DMS79 (cell line): ENCODE measurements around the gene HECTD4.
"Not testable (repeated sequence)": the region's sequence is repeated elsewhere in the genome, so short reads cannot be mapped to it uniquely, and the experiment has no call there.

Source experiments
- DNase-seq: peaks from one replicate; lab custom pipeline; 2025; lab: John Stamatoyannopoulos, UW

Gene HECTD4

GRCh38 chr12:112266473-112266872 is 115.8 kb downstream of the HECTD4 start:
- DNase-seq: no peak

DNA sequence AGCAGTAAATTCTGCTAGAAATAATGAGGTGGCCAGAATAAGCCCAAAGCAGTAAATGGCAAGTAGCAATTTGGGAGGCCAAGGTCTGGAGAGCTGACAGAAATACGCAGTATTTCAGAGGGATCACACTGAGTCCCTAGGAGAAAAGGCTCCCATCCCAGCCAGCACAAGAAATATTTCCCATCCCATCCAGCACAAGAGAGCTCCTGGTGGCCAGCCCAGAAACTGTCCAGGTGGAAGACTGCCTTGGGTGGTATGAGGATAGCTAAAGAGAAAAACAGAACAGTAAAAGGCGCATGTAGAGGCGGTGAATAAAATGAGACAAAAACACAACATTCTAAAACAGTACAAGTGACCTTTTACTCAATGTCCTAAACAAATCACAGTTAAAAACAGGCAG is 120.7 kb downstream of the HECTD4 start:
- no peak for DNase-seq

DNA sequence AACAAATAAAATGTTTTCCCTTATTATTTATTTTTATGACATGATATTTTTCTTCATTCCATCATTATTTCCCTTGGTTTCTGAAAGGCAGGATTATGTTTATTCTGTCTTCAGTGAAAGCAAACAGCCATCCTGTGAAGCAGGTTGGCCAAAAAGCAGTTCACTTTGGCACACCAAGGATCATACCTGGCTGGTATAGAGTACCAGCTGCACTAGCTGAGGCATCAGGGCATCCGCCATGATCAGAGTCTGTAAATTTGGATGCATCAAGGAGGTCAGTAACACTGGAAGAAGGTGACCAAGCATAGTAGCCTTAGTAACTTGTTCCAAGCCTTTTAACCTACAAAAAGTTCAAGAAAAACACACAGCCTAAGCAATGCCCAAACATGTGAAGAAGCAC is 123.3 kb downstream of the HECTD4 start:
- DNase-seq: no peak

- DNase-seq: no peak
Observed at GRCh38 chr12:112256780-112257179, 125.5 kb downstream of the HECTD4 start.

DNA sequence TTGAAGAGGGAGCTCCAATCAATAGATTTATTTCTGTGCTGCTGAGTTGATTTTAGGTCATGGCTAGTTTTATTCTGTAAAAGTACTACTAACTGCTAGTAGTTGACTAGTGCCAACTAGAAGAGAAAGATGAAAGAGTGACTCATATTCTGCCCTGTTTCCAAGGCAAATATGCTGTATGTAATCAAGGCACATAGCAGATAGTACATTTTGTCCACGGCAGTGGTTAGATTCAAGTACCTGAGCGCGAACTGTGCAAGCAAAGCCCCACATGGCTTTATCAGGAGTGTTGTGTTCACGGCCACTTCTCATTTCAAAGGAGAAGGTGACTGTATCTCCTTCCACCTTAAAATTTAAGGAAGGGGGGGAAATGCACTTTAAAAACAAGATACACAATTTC is 130.0 kb downstream of the HECTD4 start:
- DNase-seq: no peak

DNA sequence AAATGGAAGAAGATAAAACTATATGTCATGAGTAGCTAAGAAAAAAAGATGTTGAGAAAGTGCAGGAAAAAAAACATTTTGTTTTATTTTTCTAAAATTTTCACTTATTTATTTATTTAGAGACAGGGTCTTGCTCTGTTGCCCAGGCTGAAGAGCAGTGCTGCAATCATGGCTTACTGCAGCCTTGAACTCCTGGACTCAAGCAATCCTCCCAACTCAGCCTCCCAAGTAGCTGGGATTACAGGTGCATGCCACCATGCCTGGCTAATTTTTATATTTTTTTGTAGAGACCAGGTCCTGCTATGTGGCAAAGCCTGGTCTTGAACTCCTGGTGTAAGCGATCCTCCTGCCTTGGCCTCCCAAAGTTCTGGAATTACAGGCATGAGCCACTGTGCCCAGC is 137.3 kb downstream of the HECTD4 start:
- not testable (repeated sequence) for DNase-seq

DNA sequence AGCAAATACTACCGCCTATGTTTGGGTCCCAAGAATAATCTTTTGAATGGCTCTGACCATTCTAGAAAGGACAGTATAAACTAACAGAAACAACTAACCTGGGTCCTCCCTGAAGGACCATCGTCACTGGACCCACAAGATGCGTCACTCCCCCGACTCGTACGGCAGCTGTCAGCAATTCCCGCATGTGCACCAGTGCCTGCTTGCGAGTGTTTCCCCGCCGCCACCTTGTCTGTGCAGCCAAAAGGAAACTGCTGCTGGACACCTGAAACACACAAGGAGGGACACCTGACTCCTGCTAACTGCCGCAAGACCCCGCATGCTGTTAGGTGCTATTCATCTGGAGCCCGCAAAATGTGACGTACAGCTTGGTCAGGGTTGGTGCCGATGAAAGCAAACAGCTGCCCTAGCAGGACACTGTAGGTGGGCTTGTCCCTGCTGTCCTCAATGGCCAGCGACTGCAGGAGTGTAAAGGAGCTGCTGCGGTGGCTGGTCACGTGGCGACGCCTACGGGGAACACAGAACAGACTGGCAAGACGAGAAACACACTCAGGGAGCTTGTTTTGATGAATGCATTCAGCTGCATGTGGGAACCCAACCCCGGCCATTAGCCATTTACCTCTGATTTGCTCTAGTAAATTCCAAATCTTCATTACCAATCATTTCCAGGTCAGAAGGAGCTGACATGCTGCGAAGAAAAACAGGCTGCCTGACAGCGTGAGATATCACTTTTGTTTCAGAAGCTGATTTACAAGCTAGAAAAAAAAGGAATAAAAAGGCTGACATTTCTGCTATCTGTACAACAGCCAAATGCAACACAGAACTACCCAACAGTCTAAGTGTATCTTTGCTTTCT is 138.7 kb downstream of the HECTD4 start:
- no peak for DNase-seq

DNA sequence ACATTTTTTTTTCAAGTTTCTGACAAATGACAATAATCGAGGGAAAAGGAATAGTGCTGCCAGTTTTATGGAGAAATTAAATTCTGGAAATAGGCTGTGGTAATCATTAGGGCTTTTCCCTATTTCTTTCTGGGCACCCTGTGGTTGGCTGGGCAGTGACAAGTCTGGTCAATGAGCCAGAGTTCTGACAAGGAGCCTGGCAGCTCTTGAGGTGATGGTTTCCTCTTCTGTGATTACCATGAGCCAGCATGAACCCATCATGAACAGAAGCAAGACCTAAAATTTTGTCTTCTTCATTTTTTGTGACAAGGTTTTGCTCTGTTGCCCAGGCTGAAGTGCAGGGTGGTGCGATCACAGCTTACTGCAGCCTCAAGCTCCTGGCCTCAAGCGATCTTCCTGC is 141.1 kb downstream of the HECTD4 start:
- DNase-seq: no peak

DNA sequence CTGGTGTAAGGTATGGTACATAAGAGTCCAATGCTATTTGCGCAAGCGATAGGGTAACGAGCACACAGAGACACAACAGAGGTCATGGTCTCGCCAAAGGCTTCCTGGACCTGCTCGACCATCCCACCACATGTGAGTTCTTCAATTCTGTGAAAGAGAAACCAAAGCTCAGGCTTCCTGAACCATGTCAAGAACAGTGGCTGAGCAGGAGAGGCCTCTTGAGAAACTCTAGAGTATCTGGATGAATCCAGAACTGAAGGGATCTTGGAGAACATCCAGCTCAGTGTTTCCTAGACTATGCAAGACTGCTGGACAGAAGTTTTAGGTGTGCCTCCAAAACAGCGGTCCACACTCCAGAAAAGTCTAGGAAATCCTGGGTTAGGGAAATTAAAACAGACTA is 142.3 kb downstream of the HECTD4 start:
- DNase-seq: peak; percentile 56

GRCh38 chr12:112239020-112239419 is 143.2 kb downstream of the HECTD4 start:
- no peak for DNase-seq

GRCh38 chr12:112238441-112238840 is 143.8 kb downstream of the HECTD4 start:
- no peak for DNase-seq

DNA sequence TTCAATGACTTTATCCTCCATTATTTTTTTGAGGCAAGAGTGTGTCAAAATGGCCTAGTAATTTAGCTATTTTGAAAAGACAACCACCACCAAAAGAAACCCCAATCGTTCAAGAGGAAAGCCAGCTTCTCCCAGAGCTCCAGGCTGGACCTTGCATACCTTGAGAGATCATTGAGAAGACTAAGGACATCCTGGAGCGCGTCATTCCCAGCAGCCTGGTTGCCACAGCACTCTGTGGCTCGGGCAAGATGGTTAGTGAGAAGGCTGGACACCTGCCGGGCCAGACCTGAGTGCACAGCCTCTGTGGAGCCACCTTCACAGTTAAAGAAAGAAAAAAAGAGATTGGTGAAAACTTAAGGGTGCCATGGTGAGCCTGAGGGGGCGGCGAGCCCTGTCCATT is 145.4 kb downstream of the HECTD4 start:
- DNase-seq: no peak

GRCh38 chr12:112236386-112236785 is 145.8 kb downstream of the HECTD4 start:
- no peak for DNase-seq

DNA sequence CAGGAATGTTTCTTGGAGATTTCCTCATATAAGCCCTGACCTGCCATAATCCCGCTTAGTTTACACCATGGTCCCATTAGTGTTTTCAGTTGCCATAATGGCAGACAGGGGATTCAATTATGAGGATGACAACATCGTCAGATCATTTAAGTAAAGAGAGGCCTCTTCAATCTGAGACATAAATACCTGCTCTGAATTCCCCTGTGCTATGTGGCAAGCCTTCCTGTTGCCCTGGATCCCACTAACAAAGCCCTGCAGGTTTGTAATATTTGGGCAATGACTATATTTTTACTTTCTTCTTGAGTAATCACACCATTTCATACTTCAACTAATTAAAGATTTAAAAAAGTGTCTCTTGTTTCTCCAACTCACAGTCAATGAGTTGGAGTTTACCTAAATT is 147.9 kb downstream of the HECTD4 start:
- DNase-seq: no peak

DNA sequence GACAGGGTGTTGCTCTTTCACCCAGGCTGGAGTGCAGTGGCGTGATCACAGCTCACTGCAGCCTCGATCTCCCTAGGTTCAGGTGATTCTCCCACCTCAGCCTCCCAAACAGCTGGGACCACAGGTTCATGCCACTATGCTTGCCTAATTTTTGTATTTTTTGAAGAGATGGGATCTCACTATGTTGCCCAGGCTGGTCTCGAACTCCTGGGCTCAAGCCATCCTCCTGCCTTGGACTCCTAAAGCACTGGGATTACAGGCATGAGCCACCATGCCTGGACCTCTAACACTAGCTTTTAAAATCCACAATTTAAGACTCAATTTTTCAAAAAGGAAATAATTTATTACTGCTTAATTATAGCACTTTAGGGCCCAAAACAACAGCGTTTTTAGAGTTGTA is 149.0 kb downstream of the HECTD4 start:
- DNase-seq: no peak

GRCh38 chr12:112230136-112230535 is 152.1 kb downstream of the HECTD4 start:
- DNase-seq: no peak

DNA sequence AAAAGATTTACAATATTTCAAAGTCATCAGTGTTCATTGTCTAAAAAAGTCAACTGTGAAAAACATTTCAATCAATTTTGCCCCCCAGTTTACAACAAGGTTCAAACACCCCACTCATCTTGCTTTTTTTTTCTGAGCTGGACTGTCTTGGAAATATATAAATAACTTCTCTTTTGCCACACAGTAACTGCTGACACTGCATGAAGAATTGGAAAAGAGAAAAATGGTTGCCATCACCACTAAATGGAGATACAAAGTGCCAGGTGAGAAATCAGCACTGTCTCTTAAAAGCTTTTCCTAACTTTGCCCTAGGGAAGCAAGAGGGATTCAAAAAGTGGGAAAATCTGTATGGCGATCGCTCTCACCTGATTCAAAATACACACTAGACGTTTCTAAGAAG is 155.5 kb downstream of the HECTD4 start:
- no peak for DNase-seq

DNA sequence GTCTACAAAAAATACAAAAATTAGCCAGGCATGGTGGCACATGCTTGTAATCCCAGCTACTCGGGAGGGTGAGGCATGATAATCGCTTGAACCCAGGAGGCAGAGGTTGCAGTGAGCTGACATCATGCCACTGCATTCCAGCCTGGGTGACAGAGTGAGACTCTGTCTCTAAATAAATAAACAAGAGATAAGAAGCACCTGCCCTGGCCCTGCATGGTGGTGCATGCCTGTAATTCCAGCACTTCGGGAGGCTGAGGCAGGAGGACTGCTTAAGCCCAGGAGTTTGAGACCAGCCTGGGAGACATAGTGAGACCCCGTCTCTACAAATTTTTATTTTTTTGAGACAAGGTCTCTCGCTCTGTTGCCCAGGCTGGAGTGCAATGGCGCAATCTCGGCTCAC is 161.6 kb downstream of the HECTD4 start:
- DNase-seq: not testable (repeated sequence)

- DNase-seq: no peak
Observed at GRCh38 chr12:112219195-112219594, 163.0 kb downstream of the HECTD4 start.

- no peak for DNase-seq
Observed at GRCh38 chr12:112218150-112218549, 164.1 kb downstream of the HECTD4 start.

DNA sequence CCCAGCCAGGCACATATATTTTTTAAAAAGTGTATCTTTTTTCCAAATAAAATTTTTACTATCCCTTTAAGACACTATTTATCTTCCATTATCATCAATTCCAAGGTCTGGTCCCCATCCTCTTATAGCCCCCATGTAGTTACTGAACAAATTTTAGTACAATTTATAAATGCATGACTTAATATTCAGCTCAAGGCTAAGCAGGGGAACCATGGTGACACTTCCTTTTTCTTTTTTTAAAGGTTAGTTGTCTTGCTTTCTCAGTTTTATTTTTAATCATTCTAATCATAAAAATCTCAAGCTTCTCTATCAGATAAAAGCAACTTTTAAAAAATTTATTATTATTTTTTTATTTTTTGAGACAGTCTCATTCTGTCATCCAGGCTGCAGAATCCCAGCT is 164.6 kb downstream of the HECTD4 start:
- no peak for DNase-seq

- no peak for DNase-seq
Observed at GRCh38 chr12:112216223-112216622, 166.0 kb downstream of the HECTD4 start.

GRCh38 chr12:112214064-112214463 is 168.2 kb downstream of the HECTD4 start:
- no peak for DNase-seq

DNA sequence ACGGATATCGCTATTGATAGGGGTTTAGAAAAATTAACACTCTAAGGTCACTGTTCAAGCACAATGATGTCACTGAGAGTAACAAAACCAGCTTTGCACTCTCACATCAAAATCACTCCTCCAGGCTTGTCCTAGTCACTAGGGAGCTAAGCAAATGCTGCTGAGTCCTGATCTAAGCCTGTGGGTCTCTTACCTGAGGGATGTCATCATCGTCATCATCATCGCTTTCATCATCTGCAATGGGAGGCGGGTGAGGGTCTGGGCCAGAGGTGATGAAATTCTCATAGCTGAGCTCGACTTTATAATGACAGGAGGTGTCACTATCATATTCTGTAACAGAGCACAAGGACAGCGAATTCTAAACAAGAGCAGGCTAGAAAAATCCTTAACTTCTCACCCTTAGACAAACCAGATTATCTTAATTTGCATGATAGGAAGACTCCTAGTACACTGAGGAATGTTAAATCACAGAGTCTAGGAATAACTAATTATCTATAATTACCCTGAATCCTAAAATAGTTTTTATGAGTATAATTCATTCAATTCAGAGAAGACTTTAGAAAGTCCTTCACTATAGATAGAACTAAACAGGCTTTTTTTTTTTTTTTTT is 173.8 kb downstream of the HECTD4 start:
- DNase-seq: no peak
